GM21723 (cell line): Measurements from ENCODE around the gene PM20D2.

Experiments
- ATAC-seq: cut with Tn5 transposase; IDR thresholded peaks from one replicate; pipeline ENCODE4 v1.9.1; 2021; ENCODE audit warnings: mild to moderate bottlenecking, moderate library complexity; ENCODE audit not compliant: unreplicated experiment

The PM20D2 gene

DNA sequence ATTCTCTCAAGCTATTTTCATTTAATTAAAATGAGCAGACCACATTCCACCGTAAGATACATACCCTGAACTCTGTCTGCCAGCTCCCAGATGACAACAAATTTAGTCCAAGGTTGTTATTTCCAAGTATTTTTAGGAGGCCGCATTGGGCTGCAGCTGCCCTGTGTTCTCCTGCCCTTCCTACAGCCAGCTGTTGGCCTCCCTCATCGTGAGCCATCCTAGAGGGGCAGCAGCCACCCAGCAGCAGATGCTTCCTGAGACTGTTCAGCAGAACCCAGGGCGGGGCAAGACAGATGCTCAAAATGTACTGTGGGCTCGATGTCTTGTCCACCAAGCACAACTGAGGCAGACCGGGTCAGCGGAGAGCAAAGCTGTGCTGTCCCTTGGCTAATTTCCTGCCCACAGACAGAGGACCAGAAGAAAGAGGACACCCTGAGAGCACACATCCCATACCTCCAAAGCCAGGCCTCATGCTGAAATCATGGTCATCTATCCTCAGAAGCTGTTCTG is 54.9 kb downstream of the PM20D2 start:
- no peak for ATAC-seq

- ATAC-seq: no peak
Measured at GRCh38 chr6:89204096-89204495, 58.2 kb downstream of the PM20D2 start.

- no peak for ATAC-seq
Measured at GRCh38 chr6:89205819-89206218, 60.0 kb downstream of the PM20D2 start.

- ATAC-seq: no peak
Measured at GRCh38 chr6:89208551-89208950, 62.7 kb downstream of the PM20D2 start.

DNA sequence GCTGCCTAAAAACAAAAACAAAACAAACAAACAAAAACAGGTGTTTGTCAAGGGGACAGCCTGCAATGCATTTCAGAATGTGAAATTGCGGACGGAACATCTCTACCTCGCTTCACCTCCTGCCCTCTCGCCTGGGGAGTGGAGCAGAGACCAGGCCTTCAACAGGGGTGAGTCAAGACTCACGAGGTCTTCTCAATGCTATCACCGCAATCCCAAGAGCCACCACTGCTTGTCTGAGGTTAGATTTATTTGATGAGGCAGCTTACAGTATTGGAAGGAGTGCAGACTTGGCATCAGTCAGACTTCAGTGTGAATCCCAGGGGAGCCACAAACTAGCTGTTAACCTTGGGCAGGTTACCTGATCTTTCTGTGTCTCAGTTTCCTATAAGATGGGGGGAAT is 63.6 kb downstream of the PM20D2 start:
- no peak for ATAC-seq

DNA sequence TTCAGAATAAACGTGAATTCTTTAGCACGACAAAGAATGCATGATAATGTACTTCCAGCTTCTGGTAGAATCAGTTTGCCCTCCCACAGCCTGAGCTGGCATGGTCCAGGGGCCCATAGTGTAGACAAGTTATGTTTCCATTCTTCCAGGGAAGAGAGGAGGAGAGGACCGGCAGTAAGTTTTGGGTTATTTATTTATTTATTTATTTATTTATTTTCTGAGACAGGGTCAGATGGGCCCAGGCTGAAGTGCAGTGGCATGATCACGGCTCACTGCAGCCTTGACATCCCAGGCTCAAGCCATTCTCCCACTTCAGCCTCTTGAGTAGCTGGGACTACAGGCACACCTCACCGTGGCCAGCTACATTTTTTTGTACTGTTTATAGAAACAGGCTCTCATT is 66.6 kb downstream of the PM20D2 start:
- ATAC-seq: no peak

DNA sequence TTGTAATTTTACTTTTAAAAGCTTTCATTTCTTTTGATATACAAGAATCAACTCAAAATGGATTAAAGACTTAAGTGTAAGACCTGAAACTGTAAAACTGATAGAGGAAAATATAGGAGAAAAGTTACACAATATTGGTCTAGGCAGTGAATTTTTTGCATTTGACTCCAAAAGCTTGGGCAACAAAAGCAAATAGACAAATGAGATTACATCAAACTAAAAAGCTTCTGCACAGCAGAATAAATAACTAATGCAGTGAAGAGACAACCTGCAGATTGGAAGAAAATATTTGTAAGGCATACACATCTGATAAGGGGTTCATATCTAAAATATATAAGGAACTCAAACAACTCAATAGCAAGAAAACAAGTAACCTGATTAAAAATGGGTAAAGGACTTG is 68.3 kb downstream of the PM20D2 start:
- no peak for ATAC-seq
